ENCODE measurements around the gene SIAE. TPM values are rescaled to one million over a fixed set of nuclear protein-coding genes. Genes with fewer than 3 reads are reported as not detected.

SIAE gene
- total and polyA plus RNA-seq, 2 of the 8 experiments (the other 6 are each of a cell fraction or from before 2014, with no cell fraction given): 2.3 to 3.7 TPM

DNA sequence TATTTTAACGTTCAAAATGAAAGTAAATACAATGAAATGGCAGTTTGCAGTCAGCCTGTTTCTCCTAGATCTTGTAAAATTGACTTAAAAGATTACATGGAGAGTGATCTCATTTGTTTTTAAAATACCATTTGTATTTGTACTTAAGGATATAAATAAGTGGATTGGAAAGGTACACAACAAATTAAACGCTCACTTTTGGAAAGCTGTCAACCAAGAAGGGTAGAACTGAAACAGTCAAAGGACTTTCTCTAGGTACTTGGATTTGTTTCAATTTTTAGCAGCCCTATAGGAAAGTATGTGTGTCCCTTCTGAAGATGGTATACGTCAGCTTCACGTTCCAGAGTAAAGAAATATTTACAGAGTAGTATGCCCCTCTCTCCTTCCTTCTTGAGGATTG is 43.6 kb downstream of the SIAE start (continued):
- no peak for TF ChIP-seq MAFK (IDR thresholded peaks at IDR 0.05; ENCODE audit: low read depth, low read length)
